HG03521 (cell line): ENCODE data around the gene TFPI.
"Not testable (repeated sequence)": the region's sequence is repeated elsewhere in the genome, so short reads cannot be mapped to it uniquely, and the experiment has no call there.

Experiments
- ATAC-seq: cut with Tn5 transposase; IDR thresholded peaks from one replicate; pipeline ENCODE4 v1.9.1; 2021; ENCODE audit warnings: mild to moderate bottlenecking, moderate library complexity; ENCODE audit not compliant: unreplicated experiment

Gene TFPI

GRCh38 chr2:187554011-187554703 is at the start of gene TFPI:
Gene TFPI (minus strand): TSS chr2:187554435. CDS start chr2:187503768, 50,667 bp downstream.
- no peak for ATAC-seq

GRCh38 chr2:187594801-187595200 is 40.6 kb upstream of the TFPI start:
- ATAC-seq = no peak

DNA sequence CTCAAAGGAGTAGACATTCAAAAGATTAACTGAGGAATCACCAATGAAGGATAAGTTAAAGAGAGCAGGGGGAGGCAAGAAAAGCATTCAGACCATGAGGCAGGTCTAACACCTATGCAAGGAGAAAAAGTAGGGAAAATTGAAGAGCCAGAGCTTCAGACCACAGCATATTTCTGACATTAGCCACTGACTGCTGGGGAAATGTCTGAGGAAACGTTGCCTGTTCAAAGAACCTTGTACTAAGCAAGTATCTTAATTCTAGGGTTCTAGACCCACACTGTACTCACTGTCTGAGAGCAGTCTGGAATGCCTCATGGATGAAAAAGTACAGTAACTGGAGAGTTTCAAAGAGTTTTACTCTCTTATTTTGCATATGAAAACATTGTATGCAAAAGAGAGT is 39.5 kb upstream of the TFPI start:
- ATAC-seq = no peak

DNA sequence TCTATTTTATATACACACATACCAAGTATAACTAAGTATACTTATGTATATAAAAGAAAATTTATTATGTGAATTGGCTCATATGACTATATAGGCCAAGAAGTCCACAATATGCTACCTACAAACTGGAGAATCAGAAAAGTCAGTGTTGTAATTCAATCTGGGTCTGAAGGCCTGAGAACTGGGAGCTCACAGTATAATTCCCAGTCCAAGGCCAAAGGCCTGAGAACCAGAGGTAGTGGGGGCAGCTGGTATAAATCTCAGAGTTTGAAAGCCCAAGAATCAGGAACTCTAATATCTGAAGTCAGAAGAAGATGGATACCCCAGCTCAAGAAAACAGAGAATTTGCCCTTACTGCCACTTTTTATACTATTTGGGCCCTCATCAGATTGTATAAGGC is 38.9 kb upstream of the TFPI start:
- ATAC-seq = no peak

DNA sequence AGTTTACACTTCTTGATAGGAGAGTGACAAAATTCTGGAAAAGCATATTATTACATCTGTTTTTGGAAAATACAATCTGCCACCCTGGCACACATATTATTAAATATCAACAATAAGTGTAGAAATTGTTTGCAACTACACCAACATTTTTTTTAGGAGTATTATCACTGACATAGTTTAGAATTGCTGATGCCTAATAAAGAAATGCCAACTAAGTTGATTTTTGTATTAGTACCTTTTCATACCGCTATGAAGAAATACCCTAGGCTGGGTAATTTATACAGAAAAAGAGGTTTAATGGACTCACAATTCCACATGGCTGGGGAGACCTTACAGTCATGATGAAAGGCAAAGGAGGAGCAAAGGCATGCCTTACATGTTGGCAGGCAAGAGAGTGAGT is 35.9 kb upstream of the TFPI start:
- no peak for ATAC-seq

DNA sequence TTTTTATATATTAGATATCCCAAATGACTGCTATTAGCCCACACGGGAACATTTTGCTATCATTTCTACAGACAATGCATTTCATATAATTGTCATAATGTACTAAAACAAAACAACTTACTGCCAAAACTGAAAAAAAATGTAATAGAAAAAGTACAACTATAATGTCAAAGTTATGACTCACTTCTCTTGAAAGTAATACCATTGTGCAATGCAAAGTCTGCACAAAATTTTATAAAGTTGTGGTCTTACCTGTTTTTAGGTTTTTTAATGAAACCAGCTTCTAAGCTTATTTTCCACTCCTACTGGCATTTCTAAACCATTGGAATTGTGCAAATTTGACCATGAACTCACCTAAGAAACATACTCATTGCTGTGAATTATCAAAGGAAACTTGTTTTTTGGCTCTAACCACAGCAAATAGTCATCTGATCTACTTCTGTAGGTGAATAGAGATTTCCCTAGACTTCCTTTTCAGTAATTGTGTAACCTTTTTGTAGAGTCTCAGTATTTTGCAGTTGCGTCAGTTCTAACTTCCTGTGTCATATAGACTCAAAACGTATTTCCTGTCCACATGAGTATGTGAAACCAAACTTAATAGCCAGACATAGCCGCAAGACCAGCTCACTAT is 31.9 kb upstream of the TFPI start:
- peak; percentile 88 for ATAC-seq

GRCh38 chr2:187581125-187581896 is 27.1 kb upstream of the TFPI start:
- ATAC-seq = no peak

- no peak for ATAC-seq
Measured at GRCh38 chr2:187580462-187581124, 26.4 kb upstream of the TFPI start.

DNA sequence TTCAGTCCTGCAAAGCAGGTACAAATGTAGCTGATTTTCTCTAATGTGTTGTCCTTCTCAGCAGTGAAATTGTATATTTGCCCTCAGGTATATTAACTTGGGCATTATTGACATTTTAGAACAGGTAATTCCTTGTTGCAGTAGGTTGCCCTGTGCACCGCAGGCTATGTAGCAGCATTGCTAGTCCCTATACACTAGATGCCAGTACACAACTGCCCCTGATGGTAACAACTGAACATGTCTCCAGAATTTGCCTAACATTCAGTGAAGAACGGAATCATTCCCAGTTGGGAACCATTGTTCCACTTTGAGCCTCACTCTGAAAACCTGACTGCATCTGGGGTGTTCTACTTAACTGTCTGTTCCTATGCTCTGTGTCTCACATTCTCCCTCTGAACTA is 23.1 kb upstream of the TFPI start:
- ATAC-seq = no peak

DNA sequence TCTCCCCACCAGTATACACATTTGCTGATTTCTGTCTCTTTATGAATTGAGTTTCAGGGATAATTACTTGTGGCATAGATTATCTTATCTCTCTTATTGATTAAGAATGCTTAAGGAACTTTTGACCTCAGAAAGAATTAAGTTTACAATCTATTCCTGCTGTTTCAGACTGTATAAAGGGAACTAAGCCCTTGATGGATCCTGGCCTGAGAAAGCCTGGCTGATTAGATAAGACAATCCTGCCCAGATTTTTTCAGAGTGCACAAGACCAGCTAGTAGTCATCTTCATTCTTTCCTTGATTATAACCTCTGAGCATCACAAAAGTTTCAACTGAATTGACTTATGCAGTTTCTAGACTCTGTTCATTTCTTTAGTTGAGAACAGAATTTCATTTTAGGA is 22.7 kb upstream of the TFPI start:
- ATAC-seq = no peak

DNA sequence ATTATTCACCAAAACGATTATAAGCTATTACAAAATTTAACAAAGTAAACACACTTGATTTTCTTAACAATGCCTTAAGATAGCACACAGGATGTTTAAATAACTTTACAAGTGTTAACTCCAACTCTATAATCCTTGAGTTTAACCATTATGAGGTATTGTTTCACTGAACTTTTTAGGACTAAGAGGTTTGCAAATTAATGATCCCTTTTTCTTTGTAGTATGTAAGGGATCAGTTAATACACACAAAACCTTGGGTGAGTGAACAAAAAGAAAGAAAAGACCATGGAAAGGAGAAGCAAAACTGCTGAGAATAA is 21.5 kb upstream of the TFPI start:
- no peak for ATAC-seq

- ATAC-seq = no peak
Measured at GRCh38 chr2:187574969-187575750, 20.9 kb upstream of the TFPI start.

DNA sequence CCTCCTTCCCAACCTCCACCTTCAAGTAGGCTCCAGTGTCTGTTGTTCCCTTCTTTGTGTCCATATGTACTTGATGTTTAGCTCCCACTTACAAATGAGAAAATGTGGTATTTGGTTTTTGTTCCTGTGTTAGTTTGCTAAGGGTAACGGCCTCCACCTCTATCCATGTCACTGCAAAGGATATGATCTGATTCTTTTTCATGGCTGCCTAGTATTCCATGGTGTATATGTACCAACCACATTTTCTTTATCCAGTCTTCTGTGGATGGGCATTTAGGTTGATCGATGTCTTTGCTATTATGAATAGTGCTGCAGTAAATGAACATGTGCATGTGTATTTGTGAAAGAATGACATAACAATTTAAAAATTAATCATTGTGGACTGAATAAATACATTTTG is 19.5 kb upstream of the TFPI start:
- no peak for ATAC-seq

GRCh38 chr2:187571996-187572395 is 17.8 kb upstream of the TFPI start:
- ATAC-seq = not testable (repeated sequence)

- ATAC-seq = no peak
Measured at GRCh38 chr2:187569571-187569970, 15.3 kb upstream of the TFPI start.

GRCh38 chr2:187569042-187569441 is 14.8 kb upstream of the TFPI start:
- ATAC-seq = no peak

DNA sequence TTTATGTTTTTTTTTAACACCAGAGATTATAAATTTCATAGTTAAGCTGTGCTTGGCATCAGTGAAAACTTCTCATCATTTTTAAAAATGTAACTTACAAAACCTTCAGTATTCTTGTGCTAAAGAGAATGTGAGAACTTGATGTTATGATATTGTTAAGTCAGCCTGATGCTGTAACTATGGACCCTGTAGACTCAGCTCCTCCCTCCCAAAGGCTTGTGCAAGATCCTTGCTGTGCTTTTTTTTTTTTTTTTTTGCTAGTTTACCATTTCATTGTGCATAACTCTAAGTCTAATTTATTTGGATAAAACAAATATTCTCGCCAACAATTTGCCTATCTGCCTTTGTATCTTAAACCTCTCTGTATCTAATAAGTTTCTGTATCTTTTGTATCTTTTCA is 12.9 kb upstream of the TFPI start:
- ATAC-seq = no peak

GRCh38 chr2:187566712-187567111 is 12.5 kb upstream of the TFPI start:
- no peak for ATAC-seq

DNA sequence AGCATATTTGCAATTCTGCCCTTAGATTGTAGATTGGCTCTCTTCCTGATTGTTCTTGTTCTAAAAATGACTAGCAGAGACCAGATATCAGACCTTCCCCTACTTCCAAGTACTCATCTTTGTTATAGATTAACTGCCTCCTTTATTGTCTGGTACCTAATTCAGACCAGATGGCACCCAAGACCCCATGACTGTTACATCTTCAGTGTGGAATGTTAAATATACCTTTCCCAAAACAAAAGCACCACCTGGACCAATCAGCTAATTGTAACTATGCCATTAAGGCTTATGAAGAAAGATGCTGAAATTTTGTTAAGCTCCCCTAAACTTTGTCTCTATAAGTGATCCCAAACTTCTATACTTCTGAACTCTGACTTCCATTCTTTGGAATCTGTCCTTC is 12.0 kb upstream of the TFPI start:
- no peak for ATAC-seq

DNA sequence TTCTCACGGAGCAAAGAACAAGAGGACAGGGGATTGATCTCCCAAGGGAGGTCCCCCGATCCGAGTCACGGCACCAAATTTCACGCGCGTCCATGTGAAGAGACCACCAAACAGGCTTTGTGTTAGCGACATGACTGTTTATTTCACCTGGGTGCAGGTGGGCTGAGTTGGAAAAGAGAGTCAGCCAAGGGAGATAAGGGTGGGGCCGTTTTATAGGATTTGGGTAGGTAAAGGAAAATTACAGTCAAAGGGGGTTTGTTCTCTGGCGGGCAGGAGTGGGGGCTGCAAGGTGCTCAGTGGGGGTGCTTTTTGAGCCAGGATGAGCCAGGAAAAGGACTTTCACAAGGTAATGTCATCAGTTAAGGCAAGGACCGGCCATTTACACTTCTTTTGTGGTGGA is 11.4 kb upstream of the TFPI start:
- ATAC-seq = not testable (repeated sequence)

GRCh38 chr2:187556493-187556892 is 2.3 kb upstream of the TFPI start:
- ATAC-seq = not testable (repeated sequence)
